NCI-H226 (cell line): Measurements from ENCODE around the gene SH2D6.
"Not testable (repeated sequence)": the region's sequence is repeated elsewhere in the genome, so short reads cannot be mapped to it uniquely, and the experiment has no call there.

ENCODE experiments used
- DNase-seq: peaks from one replicate; pipeline ENCODE4 v3.0.0-alpha.2; 2015

SH2D6 gene

GRCh38 chr2:85472261-85472660 is 53.7 kb downstream of the SH2D6 start:
- DNase-seq = no peak

- DNase-seq = no peak
These were observed 57.4 kb downstream of the SH2D6 start for GRCh38 chr2:85475799-85476490.

- DNase-seq = no peak
These were observed 58.1 kb downstream of the SH2D6 start for GRCh38 chr2:85476624-85477023.

- DNase-seq = no peak
These were observed 59.4 kb downstream of the SH2D6 start for GRCh38 chr2:85477884-85478283.

GRCh38 chr2:85481818-85482777 is 63.6 kb downstream of the SH2D6 start:
- no peak for DNase-seq

- not testable (repeated sequence) for DNase-seq
These were observed 66.1 kb downstream of the SH2D6 start for GRCh38 chr2:85484615-85485014.

- no peak for DNase-seq
These were observed 67.3 kb downstream of the SH2D6 start for GRCh38 chr2:85485815-85486214.
